SK-N-SH (cell line): ENCODE results near the gene ZBTB22. TPM values are rescaled to one million over a fixed set of nuclear protein-coding genes. Genes with fewer than 3 reads are reported as not detected.

Experiments
- CTCF ChIA-PET: fragments of 300-600, 350-600 bp; formaldehyde crosslinking; extraction: SDS; loops from one replicate; lab custom pipeline; 2021; lab: Yijun Ruan, JAX
- POLR2A ChIA-PET: fragments of 350-600 bp; sonication (Branson Sonifier 250); formaldehyde crosslinking; extraction: SDS; loops from one replicate; lab custom pipeline; 2020; ENCODE audit warnings: antibody characterized with exemption, inconsistent platforms; lab: Yijun Ruan, JAX
- DNase-seq: peaks from one replicate; pipeline ENCODE4 v3.0.0; 2012
- H2AFZ ChIP-seq: fragments of 200-600 bp; sonication (generic); 2 replicates; pipeline ENCODE4 v1.8.1; 2016; ENCODE audit warnings: antibody characterized with exemption, mild to moderate bottlenecking, low read depth
- H3F3A ChIP-seq: fragments of 200-600 bp; sonication (generic); replicated peaks from 2 replicates; pipeline ENCODE3; 2016; ENCODE audit warnings: antibody characterized with exemption, mild to moderate bottlenecking; ENCODE audit not compliant: insufficient read depth
- H3K27ac ChIP-seq, 2 experiments: fragments of 200-500 bp in 1 of 2; fragments of 200-600 bp in 1 of 2; sonication (Bioruptor generic) in 1 of 2; sonication (generic), shearing (Covaris generic) in 1 of 2; 2 replicates each; pipeline versions ENCODE4 v1.5.1 to v1.6.1; 2014 to 2016; ENCODE audit warnings: low read depth in 2 of 2, inconsistent platforms in 1 of 2, low read length in 1 of 2, mild to moderate bottlenecking in 1 of 2, mixed read lengths in 1 of 2
- H3K27me3 ChIP-seq: fragments of 200-600 bp; sonication (generic), shearing (Covaris generic); 2 replicates; pipeline ENCODE4 v1.6.1; 2016; ENCODE audit warnings: mixed run types; ENCODE audit not compliant: insufficient read depth
- H3K36me3 ChIP-seq, 2 experiments: fragments of 200-500 bp in 1 of 2; fragments of 200-600 bp in 1 of 2; sonication (Bioruptor generic) in 1 of 2; sonication (generic) in 1 of 2; replicated peaks in 1 of 2; 2 replicates each; pipeline versions ENCODE3 to v1.5.1; 2014 to 2016; ENCODE audit warnings: low read length in 1 of 2, mild to moderate bottlenecking in 1 of 2; ENCODE audit not compliant: insufficient read depth in 2 of 2, control insufficient read depth in 1 of 2
- H3K4me1 ChIP-seq, 2 experiments: fragments of 200-500 bp in 1 of 2; fragments of 200-600 bp in 1 of 2; sonication (Bioruptor generic) in 1 of 2; sonication (generic), shearing (Covaris generic) in 1 of 2; 2 replicates each; pipeline versions ENCODE4 v1.5.1 to v1.6.1; 2014 to 2016; ENCODE audit warnings: low read depth in 1 of 2, low read length in 1 of 2, mixed run types in 1 of 2; ENCODE audit not compliant: insufficient read depth in 2 of 2, control insufficient read depth in 1 of 2
- H3K4me2 ChIP-seq: fragments of 200-600 bp; sonication (generic), shearing (Covaris generic); 2 replicates; pipeline ENCODE4 v1.6.1; 2017; ENCODE audit warnings: mixed run types
- H3K4me3 ChIP-seq, 2 experiments: fragments of 200-500 bp in 1 of 2; fragments of 200-600 bp in 1 of 2; sonication (Bioruptor generic) in 1 of 2; sonication (generic), shearing (Covaris generic) in 1 of 2; 2 replicates each; pipeline versions ENCODE4 v1.5.1 to v1.8.1; 2014 to 2016; ENCODE audit warnings: low read depth in 2 of 2, inconsistent platforms in 1 of 2, low read length in 1 of 2, mild to moderate bottlenecking in 1 of 2, mixed read lengths in 1 of 2, moderate library complexity in 1 of 2
- H3K79me2 ChIP-seq: fragments of 200-600 bp; sonication (generic); 2 replicates; pipeline ENCODE4 v1.8.1; 2017; ENCODE audit warnings: mild to moderate bottlenecking; ENCODE audit not compliant: insufficient read depth
- H3K9ac ChIP-seq: fragments of 200-600 bp; sonication (generic); 2 replicates; pipeline ENCODE4 v1.6.1; 2017; ENCODE audit warnings: mixed run types
- H3K9me2 ChIP-seq: fragments of 200-600 bp; sonication (generic); 2 replicates; pipeline ENCODE4 v1.6.1; 2017; ENCODE audit warnings: mixed run types
- H3K9me3 ChIP-seq: fragments of 200-600 bp; sonication (generic); 2 replicates; pipeline ENCODE4 v1.6.1; 2017; ENCODE audit warnings: mixed run types, mild to moderate bottlenecking, moderate library complexity
- H4K20me1 ChIP-seq: fragments of 200-600 bp; sonication (generic); 2 replicates; pipeline ENCODE4 v1.6.1; 2017; ENCODE audit warnings: mild to moderate bottlenecking, mixed run types; ENCODE audit not compliant: insufficient read depth
- ELF1 ChIP-seq: IDR thresholded peaks from 2 replicates; pipeline ENCODE4 v1.4.0; 2012
- EZH2phosphoT487 ChIP-seq: fragments of 200-600 bp; sonication (generic); IDR thresholded peaks from 2 replicates; pipeline ENCODE4 v1.6.1; 2017; ENCODE audit warnings: low read depth, mixed run types, mild to moderate bottlenecking, antibody characterized with exemption, moderate library complexity, borderline replicate concordance
- GABPA ChIP-seq: IDR thresholded peaks from 2 replicates; pipeline ENCODE4 v1.4.0; 2012; ENCODE audit warnings: low read depth, mild to moderate bottlenecking
- IRF3 ChIP-seq: fragments of 150-350 bp; IDR thresholded peaks from 2 replicates; pipeline ENCODE4 v1.6.1; 2016; ENCODE audit warnings: mild to moderate bottlenecking, low read depth, low read length
- NFIC ChIP-seq: IDR thresholded peaks from 2 replicates; pipeline ENCODE4 v1.4.0; 2012; ENCODE audit warnings: borderline replicate concordance
- REST ChIP-seq: IDR thresholded peaks from 2 replicates; pipeline ENCODE4 v1.6.1; 2012; ENCODE audit warnings: mild to moderate bottlenecking, low read depth, low read length, moderate library complexity
- RFX5 ChIP-seq: IDR thresholded peaks from 2 replicates; pipeline ENCODE4 v1.6.1; 2012; ENCODE audit warnings: mild to moderate bottlenecking, improper control_type of control experiment, low read length
- RXRA ChIP-seq: IDR thresholded peaks from 2 replicates; pipeline ENCODE4 v1.4.0; 2012; ENCODE audit warnings: low read depth, mild to moderate bottlenecking, borderline replicate concordance
- SMC3 ChIP-seq: IDR thresholded peaks from 2 replicates; pipeline ENCODE4 v1.6.1; 2012; ENCODE audit warnings: low read depth, low read length, improper control_type of control experiment
- USF1 ChIP-seq: IDR thresholded peaks from 2 replicates; pipeline ENCODE4 v1.4.0; 2012; ENCODE audit warnings: low read depth, borderline replicate concordance
- USF2 ChIP-seq: fragments of 150-350 bp; IDR thresholded peaks from 2 replicates; pipeline ENCODE4 v1.6.1; 2017; ENCODE audit warnings: antibody characterized with exemption, low read length, low read depth, borderline replicate concordance
- WGBS: methylation state at CpG from one replicate; pipeline ENCODE4 v1.1.6; 2017; ENCODE audit warnings: low lambda C conversion rate; 5-methylcytosine and 5-hydroxymethylcytosine counted together
- polyA plus RNA-seq, 3 experiments: library from polyadenylated mRNA; depleted of rRNA; stranded (reverse); fragments of >200 nt; gene quantifications; 2 replicates each; pipeline ENCODE4 v1.2.3, GENCODE V29; 2012
- TF ChIP-seq, protein P1 (sequence below): IDR thresholded peaks from 2 replicates; pipeline ENCODE4 v1.4.0; 2012; ENCODE audit warnings: low read depth, borderline replicate concordance

Gene ZBTB22
- polyA plus RNA-seq, 1 of the 3 experiments (the other 2 are of a cell fraction) = 19.5 TPM

GRCh38 chr6:33305052-33305451 lies 12.5 kb downstream of the ZBTB22 start:
- H3K79me2 ChIP-seq = peaks cover 87% of the 10 kb centered on the region
- H3K9ac ChIP-seq = no peak overlapping the region
- ChIA-PET POLR2A (interaction anchor here (0.6 kb wide), 1 partner anchor 36 kb away, joined by 3 read pairs; no protein-coding TSS in a partner anchor), CTCF (no interaction called here)
- peaks cover 7% of the 10 kb centered on the region; the same call in 1 of the 2 replicates for H4K20me1 ChIP-seq
- H2AFZ ChIP-seq = no peak overlapping the region
- H3K9me3 ChIP-seq = no peaks in the 10 kb centered on the region
- no peaks in the 10 kb centered on the region for H3K27me3 ChIP-seq
- peaks cover 2 to 4% of the 10 kb centered on the region in 2 experiments; a peak in 1 of 4 replicates for H3K4me1 ChIP-seq
- DNase-seq = no peak
- no peak for TF ChIP-seq ELF1
- TF ChIP-seq RXRA = no peak
- TF ChIP-seq, protein P1, sequence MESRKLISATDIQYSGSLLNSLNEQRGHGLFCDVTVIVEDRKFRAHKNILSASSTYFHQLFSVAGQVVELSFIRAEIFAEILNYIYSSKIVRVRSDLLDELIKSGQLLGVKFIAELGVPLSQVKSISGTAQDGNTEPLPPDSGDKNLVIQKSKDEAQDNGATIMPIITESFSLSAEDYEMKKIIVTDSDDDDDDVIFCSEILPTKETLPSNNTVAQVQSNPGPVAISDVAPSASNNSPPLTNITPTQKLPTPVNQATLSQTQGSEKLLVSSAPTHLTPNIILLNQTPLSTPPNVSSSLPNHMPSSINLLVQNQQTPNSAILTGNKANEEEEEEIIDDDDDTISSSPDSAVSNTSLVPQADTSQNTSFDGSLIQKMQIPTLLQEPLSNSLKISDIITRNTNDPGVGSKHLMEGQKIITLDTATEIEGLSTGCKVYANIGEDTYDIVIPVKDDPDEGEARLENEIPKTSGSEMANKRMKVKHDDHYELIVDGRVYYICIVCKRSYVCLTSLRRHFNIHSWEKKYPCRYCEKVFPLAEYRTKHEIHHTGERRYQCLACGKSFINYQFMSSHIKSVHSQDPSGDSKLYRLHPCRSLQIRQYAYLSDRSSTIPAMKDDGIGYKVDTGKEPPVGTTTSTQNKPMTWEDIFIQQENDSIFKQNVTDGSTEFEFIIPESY = no peak
- peaks cover 14% of the 10 kb centered on the region for H3F3A ChIP-seq
- H3K9me2 ChIP-seq = no peaks in the 10 kb centered on the region
- WGBS = 89% methylated on average over 8 of the region's 8 CpGs
- peaks cover 13 to 36% of the 10 kb centered on the region in 2 experiments for H3K36me3 ChIP-seq
- no peak overlapping the region for H3K4me2 ChIP-seq
- no peak overlapping the region for H3K27ac ChIP-seq
- H3K4me3 ChIP-seq = no peak overlapping the region

GRCh38 chr6:33304216-33304615 lies 13.3 kb downstream of the ZBTB22 start:
- peaks cover 13 to 36% of the 10 kb centered on the region in 2 experiments for H3K36me3 ChIP-seq
- TF ChIP-seq USF1 (no peak), RFX5 (no peak), EZH2phosphoT487 (no peak)
- H3K9me2 ChIP-seq = no peaks in the 10 kb centered on the region
- ChIA-PET POLR2A (interaction anchor here (0.6 to 1.0 kb wide), 3 partner anchors 9 to 37 kb away, joined by 3 to 4 read pairs (median 3); no protein-coding TSS in a partner anchor), CTCF (no interaction called here)
- H2AFZ ChIP-seq = no peak overlapping the region
- peaks cover 22% of the 10 kb centered on the region for H3F3A ChIP-seq
- no peak overlapping the region for H3K9ac ChIP-seq
- peaks cover 2 to 4% of the 10 kb centered on the region in 2 experiments; a peak in 1 of 4 replicates for H3K4me1 ChIP-seq
- WGBS = 46% methylated on average over 2 of the region's 16 CpGs
- no peak overlapping the region for H3K4me2 ChIP-seq
- peak; percentile 5 for DNase-seq
- no peak overlapping the region for H3K4me3 ChIP-seq
- H3K27me3 ChIP-seq = no peaks in the 10 kb centered on the region
- H4K20me1 ChIP-seq = peaks cover 14% of the 10 kb centered on the region; the same call in 1 of the 2 replicates
- no peak overlapping the region for H3K27ac ChIP-seq
- peaks cover 80% of the 10 kb centered on the region for H3K79me2 ChIP-seq
- H3K9me3 ChIP-seq = no peaks in the 10 kb centered on the region

DNA sequence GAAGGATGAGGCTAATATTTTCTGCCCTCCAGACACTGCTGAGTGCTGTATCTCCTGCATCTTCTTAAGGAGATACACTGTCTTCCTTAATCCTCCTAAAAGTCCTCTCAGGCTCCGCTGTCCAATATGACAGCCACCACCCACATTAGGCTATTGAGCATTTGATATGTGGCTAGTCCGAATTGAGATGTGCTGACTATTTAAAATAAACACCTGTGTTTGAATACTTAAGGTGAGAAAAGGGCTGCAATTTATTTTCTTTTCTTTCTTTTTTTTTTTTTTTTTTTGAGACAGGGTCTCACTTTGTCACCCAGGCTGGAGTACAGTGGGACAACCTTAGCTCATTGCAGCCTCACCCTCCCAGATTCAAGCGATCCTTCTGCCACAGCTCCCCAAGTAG lies 15.7 kb downstream of the ZBTB22 start:
- Histone ChIP-seq H3K9me3 (no peaks in the 10 kb centered on the region), H4K20me1 (peaks cover 14% of the 10 kb centered on the region; the same call in 1 of the 2 replicates), H2AFZ (no peak overlapping the region), H3K4me3 (no peak overlapping the region; a peak in 1 of 4 replicates), H3K27ac (no peak overlapping the region), H3K4me1 (peaks cover 4 to 10% of the 10 kb centered on the region in 2 experiments; a peak in 1 of 4 replicates), H3K4me2 (no peak overlapping the region), H3K9me2 (no peaks in the 10 kb centered on the region), H3K36me3 (peaks cover 13 to 22% of the 10 kb centered on the region in 2 experiments), H3K79me2 (peaks cover 74% of the 10 kb centered on the region), H3K9ac (no peak overlapping the region), H3F3A (peaks cover 22% of the 10 kb centered on the region), H3K27me3 (no peaks in the 10 kb centered on the region)
- DNase-seq = no peak
- ChIA-PET POLR2A (interaction anchor here (0.6 to 2.1 kb wide), 2 partner anchors 12 to 24 kb away, joined by 3 to 15 read pairs; partner anchors contain the start of genes B3GALT4 and TAPBP), CTCF (no interaction called here)
- WGBS = 95% methylated on average over 3 of the region's 3 CpGs
- no peak for TF ChIP-seq SMC3
- no peak for TF ChIP-seq USF2
- TF ChIP-seq IRF3 = no peak
- no peak for TF ChIP-seq REST
- no peak for TF ChIP-seq NFIC
- no peak for TF ChIP-seq GABPA
